M059J (cell line): Measurements from ENCODE around the gene CA5A. TPM values are rescaled to one million over a fixed set of nuclear protein-coding genes. Genes with fewer than 3 reads are reported as not detected.
"Not testable (repeated sequence)": the region's sequence is repeated elsewhere in the genome, so short reads cannot be mapped to it uniquely, and the experiment has no call there.

Source experiments
- DNase-seq: peaks from one replicate; pipeline ENCODE4 v3.0.0-alpha.2; 2012; ENCODE audit warnings: low read depth
- total RNA-seq: library from RNA; depleted of rRNA; stranded (reverse); fragments of >200 nt; shearing (Covaris generic); gene quantifications from 2 replicates; pipeline ENCODE4 v1.2.3, GENCODE V29; 2014; rRNA removed

The CA5A gene
- not detected in 2 replicates for total RNA-seq

DNA sequence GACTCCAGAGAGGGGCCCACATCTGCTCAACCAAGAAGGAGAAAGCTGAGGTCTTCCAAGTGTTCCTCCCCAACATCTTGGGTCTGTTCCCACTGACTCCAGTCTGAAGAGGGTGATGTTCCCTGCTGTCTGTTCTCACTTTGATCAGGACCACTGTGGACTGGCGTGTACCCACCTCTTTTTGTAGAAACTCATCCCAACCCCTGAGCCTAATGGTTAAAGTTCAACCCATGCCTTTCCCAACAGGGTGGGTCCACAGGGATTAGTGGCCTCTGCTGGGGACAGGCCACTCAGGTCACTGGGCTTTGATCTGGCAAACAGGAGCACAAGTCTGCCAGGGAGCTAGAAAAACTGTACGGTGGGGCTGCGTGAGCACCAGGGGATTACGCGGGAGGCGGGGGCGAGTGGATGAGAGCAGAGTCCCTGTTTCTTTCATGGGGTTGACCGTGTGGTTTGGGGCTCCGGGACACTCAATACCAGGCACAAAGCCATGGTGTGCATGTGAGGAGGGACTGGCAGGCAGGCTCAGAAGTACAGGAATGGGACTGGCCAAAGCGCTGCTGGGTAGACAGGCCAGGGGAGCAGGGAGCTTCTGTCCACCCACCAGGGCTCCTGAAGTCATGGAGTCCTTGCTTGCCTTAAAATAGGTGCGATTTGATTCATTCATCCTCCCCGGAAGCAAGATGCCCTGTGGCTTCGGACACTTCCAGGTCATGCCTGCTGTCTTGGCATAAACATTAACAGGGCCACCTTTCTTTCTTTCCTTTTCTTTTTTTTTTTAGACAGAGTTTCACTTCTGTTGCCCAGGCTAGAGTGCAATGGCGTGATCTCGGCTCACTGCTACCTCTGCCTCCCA lies at the start of gene CA5A:
Gene CA5A (minus strand): TSS at position 155 of the 856 bp plus-strand sequence. CDS start 79 bp downstream, at position 76.
- DNase-seq, result no peak

- DNase-seq, result not testable (repeated sequence)
Observed at GRCh38 chr16:87985493-87985892, 49.2 kb upstream of the CA5A start.

DNA sequence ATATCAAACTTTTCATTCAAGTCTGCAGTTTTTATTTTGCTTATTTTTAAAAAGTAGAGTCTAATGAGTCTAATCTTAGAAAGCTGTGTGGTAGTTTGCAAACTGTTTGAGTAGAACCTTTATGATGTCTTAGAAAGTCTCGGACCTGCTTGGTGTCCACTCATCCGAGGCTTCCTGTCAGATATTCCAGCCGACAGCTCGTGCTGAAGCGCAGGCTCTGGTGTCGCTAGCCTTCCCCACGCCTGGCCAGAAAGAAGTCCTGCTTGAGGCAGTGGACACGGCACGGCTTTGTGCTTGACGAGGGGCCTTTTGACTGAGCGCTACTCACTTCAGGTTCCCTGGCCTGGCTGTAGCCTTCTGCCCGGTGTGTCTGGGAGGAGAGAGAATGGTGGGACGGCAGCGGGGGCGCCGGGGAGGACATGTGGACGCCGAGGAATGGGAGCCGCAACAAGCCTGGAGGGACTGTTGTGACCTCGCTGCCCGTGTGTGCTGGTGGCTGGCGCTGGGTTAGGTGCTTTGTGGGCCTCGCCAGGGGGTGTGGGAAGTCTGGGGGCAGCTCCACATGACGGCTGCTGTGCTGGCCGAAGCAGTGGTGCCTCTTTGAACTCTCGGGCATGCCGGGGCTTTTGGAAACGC lies 48.4 kb upstream of the CA5A start:
- DNase-seq, result no peak

DNA sequence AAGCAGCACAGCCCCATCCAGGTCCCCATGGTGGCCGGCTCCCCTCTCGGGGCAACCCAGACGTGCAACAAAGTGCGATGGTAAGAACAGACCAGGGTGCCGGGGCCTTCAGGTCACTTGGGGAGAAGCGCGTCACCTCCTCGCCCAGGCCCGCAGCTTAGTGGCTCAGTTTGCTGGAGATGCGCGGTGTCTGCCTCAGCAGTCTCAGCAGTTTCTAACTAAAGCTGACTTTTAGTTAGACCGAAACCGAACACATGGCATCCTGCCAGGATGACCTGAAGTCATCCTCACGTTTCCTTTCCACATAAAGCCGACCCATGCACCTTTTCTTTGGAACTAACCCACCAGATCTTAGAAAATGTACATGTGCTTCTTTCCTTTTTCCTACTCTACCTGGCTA lies 47.9 kb upstream of the CA5A start:
- not testable (repeated sequence) for DNase-seq

- peak; percentile 33 for DNase-seq
Observed at GRCh38 chr16:87983737-87984097, 47.4 kb upstream of the CA5A start.

- DNase-seq, result not testable (repeated sequence)
Observed at GRCh38 chr16:87983072-87983736, 46.9 kb upstream of the CA5A start.

GRCh38 chr16:87982581-87983041 lies 46.3 kb upstream of the CA5A start:
- DNase-seq, result no peak

DNA sequence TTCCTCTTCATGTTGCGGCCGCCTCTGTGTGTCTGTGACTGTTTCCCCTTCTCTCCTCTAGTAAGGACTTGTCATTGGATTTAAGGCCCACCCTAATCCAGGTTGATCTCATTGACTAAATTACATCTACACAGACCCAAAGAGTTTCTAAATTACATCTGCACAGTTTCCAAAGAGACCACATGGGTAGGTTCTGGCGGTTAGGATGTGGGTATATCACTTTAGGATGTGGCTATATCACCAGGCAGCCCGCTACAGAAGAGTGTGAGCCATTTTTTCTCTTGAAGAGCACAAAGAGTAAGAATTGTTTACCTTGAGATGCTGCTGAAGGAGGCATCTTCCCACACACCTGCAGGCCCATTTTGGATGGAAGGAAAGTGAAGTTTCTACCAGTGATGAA lies 45.0 kb upstream of the CA5A start:
- DNase-seq, result not testable (repeated sequence)

GRCh38 chr16:87979911-87980630 lies 43.7 kb upstream of the CA5A start:
- DNase-seq, result not testable (repeated sequence)

DNA sequence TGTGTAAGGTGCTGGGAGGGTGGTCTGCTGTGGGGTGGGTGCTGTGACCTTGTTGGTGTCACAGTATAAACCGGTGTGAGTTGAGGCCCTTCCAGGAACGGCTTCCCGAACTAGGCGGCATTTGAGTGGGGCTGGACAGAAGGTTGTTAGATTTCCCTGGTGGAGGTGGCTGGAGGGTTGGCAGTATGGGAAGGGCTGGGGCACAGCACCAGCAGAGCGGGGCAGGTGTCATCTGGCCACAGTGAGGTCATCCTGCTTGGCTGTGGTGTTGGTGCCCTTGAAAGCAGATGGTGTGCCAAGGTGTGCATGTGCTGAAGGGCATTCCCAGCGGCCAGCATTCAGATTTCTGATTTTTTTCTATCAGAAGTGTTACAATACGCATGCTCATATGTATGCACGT lies 43.0 kb upstream of the CA5A start:
- no peak for DNase-seq

GRCh38 chr16:87978127-87978526 lies 41.8 kb upstream of the CA5A start:
- DNase-seq, result no peak

GRCh38 chr16:87976665-87977064 lies 40.3 kb upstream of the CA5A start:
- no peak for DNase-seq

GRCh38 chr16:87974178-87974577 lies 37.8 kb upstream of the CA5A start:
- DNase-seq, result no peak

DNA sequence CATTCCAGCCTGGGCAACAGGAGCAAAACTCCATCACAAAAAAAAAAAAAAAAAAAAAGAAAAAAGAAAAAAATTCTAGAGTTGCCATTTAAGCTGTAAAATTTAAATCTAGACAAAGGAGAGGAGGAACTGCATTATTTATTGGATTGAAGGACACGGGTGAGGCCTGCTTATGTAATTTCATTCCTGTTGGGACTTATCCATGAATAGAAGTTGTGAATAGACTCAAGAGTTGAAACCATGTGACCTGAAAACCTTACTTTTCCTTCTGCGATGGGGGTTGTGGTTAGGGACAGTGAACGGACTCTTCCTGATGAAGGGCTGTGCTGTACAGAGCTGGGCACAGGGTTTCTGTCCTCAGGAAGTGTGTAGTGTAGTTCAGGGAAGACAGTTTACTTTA lies 37.4 kb upstream of the CA5A start:
- DNase-seq, result no peak

GRCh38 chr16:87971933-87972332 lies 35.6 kb upstream of the CA5A start:
- DNase-seq, result no peak

DNA sequence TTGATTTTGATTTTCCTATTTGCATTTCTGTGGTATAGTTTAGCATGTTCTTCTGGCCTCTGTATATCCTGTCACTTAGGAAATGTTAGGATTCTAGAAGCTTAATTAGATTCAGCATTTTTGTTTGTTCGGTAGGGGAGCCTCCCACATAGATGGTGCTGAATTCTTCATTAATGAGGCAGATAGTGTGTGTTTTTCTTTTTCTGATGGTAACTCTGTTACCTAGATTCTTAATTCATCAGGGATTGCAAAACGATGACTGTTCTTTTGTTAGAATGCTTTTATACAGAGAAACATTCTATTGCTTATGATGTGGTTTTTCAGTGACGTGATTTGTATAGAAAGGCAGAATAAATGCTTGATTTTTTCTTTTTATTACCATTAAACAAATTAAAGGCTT lies 33.9 kb upstream of the CA5A start:
- DNase-seq, result peak; percentile 56

DNA sequence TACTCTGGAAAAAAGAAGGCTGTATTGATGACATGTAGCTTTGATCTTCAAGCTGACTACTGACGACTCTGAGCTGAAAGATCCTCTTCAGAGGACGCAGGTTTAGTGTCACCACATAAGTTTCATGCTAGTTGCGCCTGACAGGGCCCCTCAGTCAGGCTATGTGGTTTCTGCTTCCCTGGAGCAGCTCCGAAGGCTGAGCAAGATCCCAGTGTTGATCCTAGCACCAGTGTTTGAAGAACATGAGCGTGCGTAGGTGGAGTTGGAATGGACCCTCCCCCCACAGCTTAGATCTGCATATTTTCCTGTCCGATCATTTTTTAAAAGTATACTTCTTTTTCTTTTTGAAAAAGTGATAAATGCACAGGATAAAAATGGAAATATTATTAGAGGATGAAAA lies 32.2 kb upstream of the CA5A start:
- DNase-seq, result no peak

- peak; percentile 31 for DNase-seq
Observed at GRCh38 chr16:87966685-87967185, 30.4 kb upstream of the CA5A start.

DNA sequence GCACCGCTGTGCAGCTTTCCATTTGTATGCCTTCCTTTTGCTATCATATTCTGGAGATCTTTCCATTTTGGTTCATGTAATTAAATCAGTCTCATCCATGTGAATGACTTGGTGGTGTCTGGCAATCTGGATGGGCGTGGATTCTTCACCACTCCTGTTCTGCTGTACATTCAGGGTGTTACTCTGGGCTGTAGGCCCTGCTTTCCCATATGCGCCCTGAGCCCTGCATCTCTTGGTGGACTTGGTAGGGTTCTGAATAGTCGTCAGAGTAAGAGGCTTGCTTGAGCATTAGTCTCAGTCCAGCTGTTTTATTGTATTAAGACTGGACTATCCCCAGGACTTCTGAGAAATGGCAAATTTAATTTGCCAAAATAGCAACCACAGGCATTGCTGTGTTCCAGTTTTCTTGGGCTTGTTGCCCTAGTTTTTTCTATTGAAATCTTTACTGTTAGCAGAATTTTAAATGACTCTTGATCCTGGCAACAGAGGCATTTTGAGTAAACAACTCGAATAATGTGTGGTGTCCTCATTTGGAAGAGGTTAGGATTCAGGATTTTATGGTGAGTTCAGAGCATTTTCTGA lies 29.8 kb upstream of the CA5A start:
- DNase-seq, result peak; percentile 46

GRCh38 chr16:87965417-87965816 lies 29.1 kb upstream of the CA5A start:
- no peak for DNase-seq

DNA sequence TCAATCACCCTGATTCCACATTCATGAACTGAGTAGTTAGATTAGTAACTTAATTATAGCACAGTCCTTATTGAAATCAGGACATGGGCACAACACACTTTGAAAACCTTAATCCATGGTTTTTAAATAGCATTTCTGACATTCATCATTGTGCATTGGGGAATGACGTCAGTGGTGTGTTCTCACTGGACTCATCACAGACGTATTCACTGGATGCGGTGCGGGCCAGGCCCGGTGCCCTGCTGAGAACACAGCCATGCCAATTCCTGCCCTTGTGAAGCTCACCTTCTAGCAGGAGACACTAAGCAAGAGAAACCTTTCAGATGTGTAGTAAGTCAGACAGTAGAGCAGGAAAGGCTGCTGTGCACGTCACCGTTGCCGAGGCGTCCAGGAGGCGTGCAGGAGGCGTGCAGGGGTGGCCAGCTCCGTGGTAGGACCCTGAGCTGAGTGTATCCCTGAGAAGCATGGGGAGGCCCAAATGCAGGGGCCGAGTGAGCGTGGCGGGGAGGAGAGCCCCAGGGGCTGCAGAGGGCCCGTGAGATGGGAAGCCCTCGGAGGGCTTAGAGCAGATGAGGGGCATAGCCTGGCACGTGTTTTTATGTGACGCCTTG lies 27.8 kb upstream of the CA5A start:
- no peak for DNase-seq
